HTERT RPE-1 (cell line): ENCODE results near the gene SYNJ2.
"Not testable (repeated sequence)": the region's sequence is repeated elsewhere in the genome, so short reads cannot be mapped to it uniquely, and the experiment has no call there.

ENCODE experiments used
- in situ Hi-C: fragments of 300-500 bp; cut with MboI; formaldehyde crosslinking; loops from 4 replicates; pipeline ENCODE4 v1.14.3; 2020; ENCODE audit warnings: low sequenced_read_pairs

Gene SYNJ2

DNA sequence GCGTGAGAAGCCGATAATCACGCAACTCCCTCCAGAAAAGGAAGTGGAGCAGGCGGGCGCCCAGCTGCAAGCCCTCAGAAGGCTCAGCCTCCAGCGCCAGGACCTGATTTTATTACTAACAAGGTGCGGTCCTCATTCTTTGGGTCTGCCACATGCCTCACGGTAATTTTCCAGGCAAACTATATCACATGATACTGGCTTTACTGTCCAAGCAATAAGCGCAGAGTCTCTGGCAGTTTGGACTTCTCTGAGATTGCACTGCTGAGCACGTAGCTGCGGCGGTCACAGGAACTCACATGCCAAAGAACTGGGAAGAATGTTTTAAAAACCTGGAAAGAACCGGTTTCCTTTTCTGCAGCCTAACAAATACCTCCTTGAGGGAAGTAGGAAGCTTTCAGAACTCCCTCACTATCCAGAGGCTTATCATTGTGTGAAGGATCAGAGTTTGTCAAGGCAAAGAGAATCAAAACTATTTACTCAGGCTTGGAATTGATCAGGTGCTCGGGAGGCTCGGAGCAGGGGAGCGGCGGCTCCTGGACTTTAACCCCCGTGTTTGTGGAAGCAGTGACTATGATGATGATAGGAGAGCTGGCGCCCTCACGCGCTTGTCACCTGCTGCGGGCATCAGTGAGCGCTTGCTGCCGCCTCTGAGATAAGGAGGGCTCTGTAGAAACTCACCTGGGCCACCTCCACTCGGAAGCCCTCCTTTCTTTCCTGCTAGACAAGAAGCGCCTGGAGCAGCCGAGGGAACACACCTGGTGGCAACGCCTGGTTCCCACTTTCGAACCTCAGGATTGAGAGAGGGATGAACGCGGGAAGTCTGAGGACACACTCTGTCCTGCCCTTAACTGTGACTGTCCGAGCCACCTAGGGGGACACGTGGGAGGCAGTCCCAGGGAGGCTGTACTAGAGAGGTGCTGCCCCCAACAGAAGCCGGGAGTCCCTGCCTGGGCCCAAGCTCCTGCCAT lies 27.2 kb upstream of the SYNJ2 start:
- in situ Hi-C loops, result no loop called here

GRCh38 chr6:157955675-157956074 lies 26.0 kb upstream of the SYNJ2 start:
- in situ Hi-C loops, result no loop called here

DNA sequence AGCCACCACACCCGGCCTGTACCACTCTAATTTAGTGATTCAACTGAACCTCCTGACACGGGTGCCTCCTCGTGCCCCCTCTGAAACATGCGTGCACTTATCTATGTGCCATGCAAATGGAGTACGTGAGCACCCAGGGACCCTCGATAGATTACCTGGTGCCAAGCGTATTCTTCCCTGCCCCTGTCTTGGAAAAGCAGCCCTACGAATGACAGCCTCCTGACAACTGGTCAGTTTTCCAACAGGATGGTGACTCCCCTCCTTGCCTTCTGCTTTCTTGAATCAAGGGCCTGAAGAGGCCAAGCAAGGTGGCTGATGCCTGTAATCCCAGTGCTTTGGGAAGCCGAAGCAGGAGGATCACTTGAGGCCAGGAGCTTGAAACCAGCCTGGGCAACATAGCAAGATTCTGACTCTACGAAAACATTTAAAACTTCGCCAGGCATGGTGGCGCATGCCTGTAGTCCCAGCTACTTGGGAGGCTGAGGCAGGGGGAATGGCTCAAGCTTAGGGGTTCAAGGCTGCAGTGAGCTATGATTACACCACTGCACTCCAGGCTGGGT lies 25.4 kb upstream of the SYNJ2 start:
- in situ Hi-C loops, result no loop called here

- in situ Hi-C loops, result no loop called here
Observed at GRCh38 chr6:157959451-157960227, 22.0 kb upstream of the SYNJ2 start.

GRCh38 chr6:157961153-157961831 lies 20.4 kb upstream of the SYNJ2 start:
- in situ Hi-C loops, result no loop called here

DNA sequence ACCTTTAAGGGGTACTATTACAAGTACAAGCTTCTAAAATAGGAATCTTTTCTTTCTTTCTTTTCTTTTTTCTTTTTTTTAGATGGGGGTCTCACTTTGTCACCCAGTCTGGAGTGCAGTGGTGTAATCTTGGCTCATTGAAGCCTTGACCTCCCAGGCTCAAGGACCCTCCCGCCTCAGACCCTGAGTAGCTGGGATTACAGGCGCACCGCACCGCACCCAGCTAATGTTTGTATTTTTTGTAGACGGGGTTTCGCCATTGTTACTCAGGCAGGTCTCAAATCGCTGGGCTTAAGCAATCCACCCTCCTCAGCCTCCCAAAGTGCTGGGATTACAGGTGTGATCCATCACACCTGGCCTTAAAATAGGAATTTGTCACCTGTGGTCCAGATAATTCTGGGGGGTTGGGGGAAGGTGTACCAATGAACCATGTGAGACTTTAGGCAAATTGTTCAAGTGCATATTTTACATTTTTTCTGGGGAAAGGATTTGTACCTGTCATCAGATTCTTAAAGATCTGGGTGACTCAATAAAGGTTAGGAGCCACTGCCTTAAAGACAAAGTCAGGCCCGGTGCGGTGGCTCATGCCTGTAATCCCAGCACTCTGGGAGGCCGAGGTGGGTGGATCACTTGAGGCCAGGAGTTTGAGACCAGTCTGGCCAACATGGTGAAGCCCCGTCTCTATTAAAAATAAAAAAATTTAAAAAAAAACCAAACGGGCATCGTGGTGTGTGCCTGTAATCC lies 19.7 kb upstream of the SYNJ2 start:
- in situ Hi-C loops, result no loop called here

DNA sequence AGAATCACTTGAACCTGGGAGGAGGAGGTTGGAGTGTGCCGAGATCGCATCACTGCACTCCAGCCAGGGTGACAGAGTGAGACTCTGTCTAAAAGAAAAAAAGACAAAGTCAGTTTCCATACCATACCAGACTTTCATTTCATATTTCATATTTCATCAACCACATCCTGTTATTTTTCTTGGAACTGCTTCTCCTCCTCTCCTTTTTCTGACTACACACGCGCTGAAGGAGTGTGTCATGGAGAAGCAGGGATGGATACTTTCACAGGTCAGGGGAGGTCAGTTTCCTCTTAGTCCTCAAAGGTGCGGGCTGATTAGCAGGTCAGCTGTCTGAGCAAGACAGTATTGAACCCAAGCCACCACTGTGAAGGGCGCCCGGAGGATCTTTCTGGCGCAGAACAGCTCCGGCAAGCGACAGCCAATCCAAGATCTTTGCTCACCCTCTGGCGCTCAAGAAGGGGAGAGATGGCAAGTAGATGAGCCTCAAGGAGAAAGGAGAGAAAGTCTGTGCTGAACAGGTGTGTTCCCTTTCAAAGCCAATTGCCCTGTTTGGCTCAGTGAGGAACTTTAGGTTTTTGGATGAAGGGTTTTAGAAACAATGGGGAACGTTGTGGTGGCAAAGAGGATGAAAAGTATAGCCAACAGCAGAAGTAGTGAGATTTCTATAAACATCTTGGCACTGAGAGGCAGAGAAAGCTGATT lies 18.9 kb upstream of the SYNJ2 start:
- in situ Hi-C loops, result no loop called here

DNA sequence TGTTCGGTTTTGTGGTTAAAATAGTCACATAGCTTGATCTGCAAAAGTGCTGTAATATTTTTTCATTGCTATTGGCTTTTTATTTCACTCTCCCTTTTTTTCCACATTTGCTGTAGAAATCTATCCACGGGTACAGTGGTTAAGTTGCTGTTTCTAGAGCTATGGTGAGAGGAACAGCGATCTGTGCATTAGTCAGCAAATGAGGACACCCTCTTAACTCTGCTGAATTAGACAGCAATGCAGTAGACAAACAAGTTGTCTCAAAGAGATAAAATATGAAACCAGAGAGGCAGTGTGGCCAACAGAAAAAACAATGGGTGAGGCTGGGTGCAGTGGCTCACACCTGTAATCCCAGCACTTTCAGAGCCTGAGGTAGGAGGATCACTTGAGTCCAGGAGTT lies 17.6 kb upstream of the SYNJ2 start:
- in situ Hi-C loops, result no loop called here

DNA sequence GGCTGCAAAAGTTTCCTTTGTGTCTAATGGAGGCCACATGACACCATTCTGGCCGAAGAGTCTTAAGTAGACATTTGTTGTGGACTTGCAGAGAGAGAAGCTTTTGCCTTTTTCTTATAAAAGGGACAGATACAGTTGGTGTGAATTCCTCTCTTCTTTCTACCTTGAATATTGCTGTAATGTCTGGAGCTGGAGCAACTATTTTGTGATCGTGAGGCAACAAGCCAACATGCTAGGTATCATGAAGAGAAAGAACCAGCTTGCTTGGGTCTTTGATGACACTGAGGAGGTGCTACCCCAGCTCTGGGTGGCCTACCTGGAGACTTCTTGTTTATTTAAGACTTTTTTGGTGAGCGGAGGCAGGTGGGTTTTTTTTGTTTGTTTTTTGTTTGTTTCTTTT lies 16.3 kb upstream of the SYNJ2 start:
- in situ Hi-C loops, result no loop called here

DNA sequence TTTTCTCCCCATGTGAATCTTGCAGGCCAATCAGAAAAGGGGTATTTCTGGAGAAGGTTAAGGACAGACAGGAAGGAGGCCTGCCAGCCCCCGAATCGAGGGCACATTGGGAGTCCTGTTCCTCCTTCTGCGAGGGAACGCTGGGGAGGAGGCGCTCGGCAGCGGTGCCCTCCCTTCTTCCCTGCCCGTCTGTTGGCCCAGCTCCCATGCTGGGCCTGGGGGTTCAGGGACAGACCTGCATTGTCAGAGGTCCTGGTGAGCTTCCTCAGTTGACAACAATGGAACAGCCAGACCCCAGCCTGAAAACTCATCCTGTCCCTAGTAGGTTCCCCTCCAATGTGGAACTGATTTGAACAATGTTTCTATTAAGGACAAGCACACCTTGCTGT lies 15.1 kb upstream of the SYNJ2 start:
- in situ Hi-C loops, result no loop called here

DNA sequence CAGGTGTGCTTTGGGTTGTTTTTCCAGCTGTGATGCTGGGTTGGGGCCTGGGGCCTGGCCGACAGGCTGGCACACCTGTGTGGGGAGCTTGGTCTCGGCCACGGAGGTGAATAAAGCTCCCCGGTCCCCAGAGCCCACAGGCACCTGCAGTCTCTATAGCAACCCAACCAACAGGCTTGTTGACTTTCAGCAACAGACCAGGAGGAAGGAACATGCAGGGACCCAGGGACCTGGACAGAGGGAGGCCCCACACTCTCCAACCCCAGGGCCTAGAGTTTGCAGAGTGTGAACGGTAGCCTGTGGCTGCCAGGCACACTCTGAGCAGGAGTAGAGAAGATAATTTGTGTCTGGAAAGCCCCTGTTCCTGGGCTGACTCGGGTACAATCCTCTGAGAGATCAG lies 14.6 kb upstream of the SYNJ2 start:
- in situ Hi-C loops, result no loop called here

GRCh38 chr6:157967486-157967885 lies 14.2 kb upstream of the SYNJ2 start:
- in situ Hi-C loops, result no loop called here

DNA sequence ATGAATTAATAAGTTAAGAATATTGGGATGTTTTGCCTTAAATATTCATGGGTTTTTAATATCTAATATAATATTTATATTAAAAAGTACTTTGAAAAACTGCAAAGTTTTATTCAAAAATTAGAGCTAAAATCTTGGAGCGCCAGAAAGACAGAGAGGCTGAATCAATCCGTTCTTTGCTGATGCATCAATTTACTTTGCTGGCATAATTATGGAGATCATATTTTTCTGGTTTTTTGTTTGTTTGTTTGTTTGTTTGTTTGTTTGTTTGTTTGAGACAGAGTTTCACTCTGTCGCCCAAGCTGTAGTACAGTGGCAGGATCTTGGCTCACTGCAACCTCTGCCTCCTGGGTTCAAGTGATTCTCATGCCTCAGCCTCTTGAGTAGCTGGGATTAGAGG lies 9.5 kb upstream of the SYNJ2 start:
- in situ Hi-C loops, result not testable (repeated sequence)

- in situ Hi-C loops, result no loop called here
Observed at GRCh38 chr6:157974341-157974894, 7.2 kb upstream of the SYNJ2 start.

DNA sequence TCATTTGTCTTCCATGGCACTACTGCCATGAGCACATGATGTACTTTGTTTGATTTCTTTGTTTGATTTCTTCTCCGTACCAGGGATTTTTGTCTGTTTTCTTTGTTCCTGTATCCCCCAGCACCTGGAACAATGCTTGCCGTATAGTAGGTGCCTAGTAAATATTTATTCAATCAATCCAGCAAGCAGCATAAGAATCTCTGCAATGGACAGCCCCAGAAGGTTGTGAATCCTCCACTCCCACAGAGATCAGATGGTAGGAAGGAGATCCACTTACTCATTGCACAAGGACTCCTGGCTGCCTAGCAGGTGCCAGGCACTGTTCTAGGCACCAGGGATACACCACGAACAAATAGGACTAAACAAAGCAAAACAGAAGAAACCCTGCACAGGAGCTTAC lies 6.7 kb upstream of the SYNJ2 start:
- in situ Hi-C loops, result no loop called here

- in situ Hi-C loops, result no loop called here
Observed at GRCh38 chr6:157975456-157975855, 6.2 kb upstream of the SYNJ2 start.

DNA sequence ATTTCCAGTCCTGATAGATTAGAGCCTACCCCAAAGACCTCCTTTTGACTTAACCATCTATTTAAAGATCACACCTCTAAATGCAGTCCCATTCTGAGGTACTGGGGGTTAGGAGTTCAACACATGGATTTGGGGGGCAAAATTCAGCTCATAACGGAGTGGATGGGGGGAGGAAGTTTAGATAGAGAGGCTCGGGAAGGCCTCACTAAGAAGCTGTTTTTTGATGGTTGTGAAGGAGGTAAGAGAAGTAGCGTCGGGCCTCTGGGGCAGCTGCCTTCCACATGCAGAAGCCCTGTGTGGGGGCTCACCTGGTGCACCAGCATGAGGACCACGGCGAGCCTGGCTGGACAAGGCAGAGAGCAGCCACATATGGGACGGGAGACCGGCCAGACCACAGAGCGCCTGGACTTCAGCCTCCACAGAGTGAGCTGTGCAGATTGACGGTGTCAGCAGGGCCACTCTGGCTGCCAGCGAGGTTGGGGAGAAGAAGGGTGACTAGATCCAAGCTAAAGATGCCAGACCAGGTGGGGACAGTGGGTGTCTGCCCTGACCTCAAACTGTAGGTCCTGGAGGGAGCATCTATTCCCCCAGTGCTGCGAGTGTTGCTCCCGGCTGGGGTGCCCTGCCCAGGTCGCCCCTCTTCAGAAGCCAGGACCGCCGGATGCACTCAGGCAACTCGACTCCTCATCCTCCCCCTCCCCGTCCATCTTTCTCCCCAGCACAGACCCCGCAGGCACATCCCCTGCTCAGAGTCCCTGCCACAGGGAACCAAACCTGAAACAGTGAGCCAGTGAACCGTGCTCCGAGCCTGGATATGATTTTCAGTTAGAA lies 5.1 kb upstream of the SYNJ2 start:
- in situ Hi-C loops, result no loop called here

- in situ Hi-C loops, result no loop called here
Observed at GRCh38 chr6:157977176-157977804, 4.4 kb upstream of the SYNJ2 start.
